GM13976 (cell line): ENCODE data around the gene TUBA8.
"Not testable (repeated sequence)": the region's sequence is repeated elsewhere in the genome, so short reads cannot be mapped to it uniquely, and the experiment has no call there.

Source experiments
- DNase-seq: peaks from one replicate; pipeline ENCODE4 v3.0.0; 2012; ENCODE audit warnings: low spot score
- CTCF ChIP-seq: IDR thresholded peaks from 2 replicates; pipeline ENCODE4 v1.5.1; 2012; ENCODE audit warnings: borderline replicate concordance, mild to moderate bottlenecking; ENCODE audit not compliant: insufficient read depth; ENCODE audit errors: extremely low read depth, missing control alignments, control extremely low read depth
- in situ Hi-C: fragments of 300-500 bp; cut with MboI; formaldehyde crosslinking; loops from one replicate; pipeline ENCODE4 v1.12.0; 2022; ENCODE audit warnings: low sequenced_read_pairs, mixed read lengths, inconsistent platforms; ENCODE audit not compliant: unreplicated experiment

Gene TUBA8

DNA sequence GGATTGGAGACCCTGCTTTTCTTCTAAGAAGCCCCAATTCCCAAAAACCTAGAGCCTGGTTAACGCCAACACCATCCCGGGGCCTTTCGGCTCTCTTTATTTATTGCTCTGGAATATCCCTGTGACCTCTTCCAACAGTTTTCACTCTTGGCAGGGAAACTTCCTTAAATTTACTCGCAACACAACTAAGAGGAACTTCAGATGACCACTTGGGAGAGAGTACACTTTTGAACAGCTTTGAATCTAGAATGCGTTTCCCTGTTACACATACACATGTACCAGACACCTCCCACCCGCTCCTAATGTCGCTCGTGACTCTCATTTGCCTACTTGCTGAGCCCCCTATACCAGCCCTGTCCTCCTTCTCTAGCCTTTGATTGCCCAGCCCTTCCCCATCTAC lies 19.4 kb downstream of the TUBA8 start:
- no peak for DNase-seq
- in situ Hi-C loops, result no loop called here
- TF ChIP-seq CTCF, result no peak

DNA sequence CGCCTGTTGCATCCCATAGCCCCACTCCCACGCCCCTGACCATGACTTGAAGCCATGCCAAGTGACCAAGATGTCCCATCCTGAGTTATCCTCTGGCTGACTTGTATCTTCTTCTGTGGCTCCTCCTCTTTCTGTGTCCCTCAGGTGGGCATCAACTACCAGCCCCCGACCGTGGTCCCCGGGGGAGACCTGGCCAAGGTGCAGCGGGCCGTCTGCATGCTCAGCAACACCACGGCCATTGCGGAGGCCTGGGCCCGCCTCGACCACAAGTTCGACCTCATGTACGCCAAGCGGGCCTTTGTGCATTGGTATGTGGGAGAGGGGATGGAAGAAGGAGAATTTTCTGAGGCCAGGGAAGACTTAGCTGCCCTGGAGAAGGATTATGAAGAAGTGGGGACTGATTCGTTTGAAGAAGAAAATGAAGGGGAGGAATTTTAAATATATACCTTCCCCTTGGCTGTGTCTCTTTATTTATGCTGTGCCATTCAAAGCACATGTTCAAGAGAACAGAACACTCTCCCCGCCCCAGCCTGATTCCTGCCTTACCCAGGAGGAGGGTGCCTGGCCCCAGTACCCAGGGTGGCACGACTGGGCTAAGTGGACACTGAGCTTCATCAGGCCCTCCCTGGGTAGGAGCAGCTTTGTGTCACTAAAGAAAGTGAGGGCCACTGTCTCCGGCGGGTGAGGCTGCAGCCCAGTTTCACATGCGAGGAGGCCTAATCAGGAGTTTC lies 20.3 kb downstream of the TUBA8 start:
- TF ChIP-seq CTCF, result no peak
- DNase-seq, result no peak
- in situ Hi-C loops, result no loop called here

DNA sequence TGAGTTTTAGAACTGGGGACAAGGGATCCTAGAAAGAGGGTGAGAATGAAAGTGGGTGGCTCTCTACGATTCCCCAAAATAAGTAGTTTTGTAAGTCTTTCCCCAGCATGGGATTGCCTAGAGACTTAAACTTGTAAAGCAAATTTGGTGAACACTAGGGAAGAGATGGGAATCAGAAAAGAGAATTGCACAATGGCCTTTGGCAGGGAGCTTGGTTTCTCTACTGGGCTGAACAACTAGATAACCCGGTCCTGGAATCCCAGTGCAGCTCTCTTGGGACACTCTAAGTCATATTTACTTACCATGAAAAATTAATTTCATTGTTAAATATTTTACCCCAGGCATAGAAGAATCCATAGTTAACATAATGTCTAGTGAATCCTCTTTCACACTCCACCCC lies 22.8 kb downstream of the TUBA8 start:
- in situ Hi-C loops, result no loop called here
- DNase-seq, result no peak
- TF ChIP-seq CTCF, result no peak

DNA sequence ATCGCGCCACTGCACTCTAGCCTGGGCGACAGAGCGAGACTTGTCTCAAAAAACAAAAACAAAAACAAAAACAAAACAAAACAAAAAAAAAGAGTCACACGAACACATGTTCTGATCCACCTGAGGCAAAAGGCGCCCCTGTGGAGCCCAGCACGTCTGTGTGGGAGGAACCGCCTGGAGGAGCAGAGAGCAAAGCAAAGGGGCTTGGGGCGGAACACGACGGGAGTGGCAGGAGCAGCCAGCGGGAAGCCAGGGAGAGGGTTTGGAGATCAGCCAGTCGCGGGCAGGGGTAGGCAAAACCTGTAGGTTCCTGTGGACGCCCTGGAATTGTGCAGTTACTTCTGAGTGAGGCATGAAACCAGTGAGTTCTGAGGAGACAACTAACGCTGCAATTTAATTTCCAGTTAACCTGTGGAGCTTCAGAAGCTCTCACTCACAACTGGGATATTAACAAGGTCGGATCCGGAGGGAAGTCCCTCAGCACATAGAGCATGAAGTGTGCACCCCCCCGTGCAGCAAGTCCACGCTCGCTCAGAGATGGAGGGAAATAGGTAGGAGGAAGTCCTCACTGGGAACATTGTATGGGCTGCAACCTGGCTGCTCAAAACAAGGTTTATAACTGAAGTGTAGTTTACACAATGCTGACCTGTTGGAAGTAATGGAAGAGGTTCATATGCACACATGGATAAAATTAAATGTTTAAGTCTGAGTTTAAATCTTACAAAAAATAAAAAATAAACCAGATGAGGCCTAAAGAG lies 26.1 kb downstream of the TUBA8 start:
- DNase-seq, result no peak
- in situ Hi-C loops, result no loop called here
- TF ChIP-seq CTCF, result no peak

GRCh38 chr22:18141004-18141403 lies 30.4 kb downstream of the TUBA8 start:
- in situ Hi-C loops, DNase-seq: not testable (repeated sequence)

- no peak for TF ChIP-seq CTCF
- in situ Hi-C loops, result no loop called here
- DNase-seq, result no peak
Measured at GRCh38 chr22:18144105-18144504, 33.5 kb downstream of the TUBA8 start.

DNA sequence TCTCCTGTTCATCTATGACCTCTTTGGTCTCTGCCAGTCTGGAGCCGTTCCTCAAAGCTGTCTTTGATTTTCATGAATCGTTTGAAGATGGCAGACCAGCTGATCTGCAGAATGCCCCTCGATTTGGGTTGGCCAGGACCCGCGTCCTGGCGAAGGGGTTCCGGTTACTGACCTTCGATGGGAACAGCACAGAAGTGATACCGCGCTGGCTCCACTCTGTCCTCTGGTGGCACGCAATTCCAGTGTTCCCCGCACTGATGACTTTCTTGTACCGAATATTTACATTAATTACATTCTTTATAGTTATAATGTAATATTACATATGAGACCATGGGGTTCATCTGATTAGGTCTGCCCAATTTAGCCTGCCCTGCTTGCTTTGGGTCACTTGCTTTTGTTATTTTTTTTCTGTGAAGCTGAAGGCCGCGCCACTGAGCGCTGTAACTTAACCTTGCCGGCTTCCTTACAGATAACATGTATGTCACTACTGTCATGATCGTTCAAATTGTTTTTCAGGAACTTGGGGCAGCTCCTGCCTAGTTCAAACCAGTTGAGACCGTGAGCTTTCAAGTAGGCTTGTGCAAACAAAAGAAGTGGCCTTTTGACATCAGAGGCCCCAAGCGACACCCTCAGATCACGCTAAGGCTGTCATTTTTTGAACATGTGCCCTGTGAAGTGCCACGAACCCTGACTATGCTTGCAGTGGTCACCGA lies 35.2 kb downstream of the TUBA8 start:
- in situ Hi-C loops, result no loop called here
- DNase-seq, result no peak
- no peak for TF ChIP-seq CTCF
